GM21619 (cell line): ENCODE results near the gene CSMD2.
A peak's percentile ranks its signal among the peaks of the same experiment; 100 is the strongest.

Experiments
- ATAC-seq: cut with Tn5 transposase; IDR thresholded peaks from one replicate; pipeline ENCODE4 v1.9.1; 2021; ENCODE audit not compliant: unreplicated experiment

The CSMD2 gene

DNA sequence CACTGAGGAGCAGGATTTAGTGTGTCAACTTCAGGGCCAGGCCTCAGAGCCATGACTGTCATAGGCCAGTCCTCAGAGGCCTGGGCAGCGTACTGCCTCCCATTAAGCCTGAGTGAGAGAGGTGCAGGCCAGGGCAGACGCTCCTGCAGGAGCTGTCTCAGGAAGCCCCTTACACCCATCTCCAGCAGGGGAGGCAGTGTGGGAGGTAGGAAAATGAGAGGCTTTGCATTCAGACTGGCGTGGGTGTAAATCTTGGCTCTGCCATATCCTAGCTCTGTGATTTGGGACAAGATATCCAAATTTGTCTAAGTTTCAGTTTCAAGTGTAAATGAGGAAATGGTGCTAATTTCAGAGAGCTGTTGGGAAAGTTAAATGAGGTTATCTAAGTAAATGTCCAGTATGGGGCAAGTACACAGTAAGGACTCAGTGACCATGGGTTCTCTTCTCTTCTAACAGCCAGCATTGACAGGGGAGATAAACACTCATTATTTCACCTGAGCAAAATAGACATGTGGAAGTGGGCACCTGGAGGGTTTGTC is 508.5 kb downstream of the CSMD2 start:
- ATAC-seq: no peak

DNA sequence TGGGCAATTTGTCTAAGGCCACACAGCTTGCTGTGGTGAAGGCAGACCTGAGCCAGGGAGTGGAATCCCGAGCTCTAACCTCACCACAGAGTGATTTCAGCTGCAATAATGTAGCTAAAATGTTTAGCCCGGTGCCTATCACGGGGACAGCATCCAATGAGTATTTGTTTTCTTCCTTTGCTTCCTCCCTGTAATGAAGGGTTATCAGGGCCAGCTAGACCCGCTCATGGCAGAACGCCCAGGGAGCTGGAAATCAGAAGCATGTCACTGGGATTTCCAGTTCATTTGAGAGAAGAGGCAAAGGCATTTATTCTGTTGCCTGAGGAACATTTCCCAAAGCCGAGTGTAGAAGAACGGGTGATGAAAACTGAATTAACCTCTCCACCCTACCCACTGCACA is 509.5 kb downstream of the CSMD2 start:
- ATAC-seq: no peak

DNA sequence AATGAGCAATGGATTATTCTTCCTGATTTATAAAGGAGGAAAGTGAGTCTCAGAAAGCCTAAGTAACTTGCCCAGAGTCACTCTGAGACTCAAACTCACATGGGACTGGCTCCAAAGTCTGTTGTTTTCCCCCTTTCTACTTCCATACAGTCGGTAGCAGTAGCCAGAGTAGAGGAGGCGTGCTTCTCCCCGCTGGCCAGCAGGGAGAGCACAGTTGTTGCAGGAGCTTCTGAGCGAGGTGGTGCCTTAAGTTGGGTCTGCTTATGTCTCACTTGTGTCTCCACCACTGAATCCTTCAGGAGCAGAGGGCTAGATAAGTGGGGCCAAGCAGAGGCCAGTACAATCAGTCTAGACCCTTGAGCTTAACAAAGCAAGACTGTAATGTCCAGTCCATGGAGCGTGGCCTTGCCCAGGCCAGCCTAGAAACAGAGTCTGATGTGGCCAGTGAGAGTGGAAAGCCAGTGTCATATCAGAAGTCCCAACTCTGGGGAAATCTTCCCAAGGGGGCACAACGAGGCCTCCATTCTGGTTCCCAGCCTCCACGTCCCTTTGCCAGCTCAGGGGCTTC is 510.7 kb downstream of the CSMD2 start:
- no peak for ATAC-seq

DNA sequence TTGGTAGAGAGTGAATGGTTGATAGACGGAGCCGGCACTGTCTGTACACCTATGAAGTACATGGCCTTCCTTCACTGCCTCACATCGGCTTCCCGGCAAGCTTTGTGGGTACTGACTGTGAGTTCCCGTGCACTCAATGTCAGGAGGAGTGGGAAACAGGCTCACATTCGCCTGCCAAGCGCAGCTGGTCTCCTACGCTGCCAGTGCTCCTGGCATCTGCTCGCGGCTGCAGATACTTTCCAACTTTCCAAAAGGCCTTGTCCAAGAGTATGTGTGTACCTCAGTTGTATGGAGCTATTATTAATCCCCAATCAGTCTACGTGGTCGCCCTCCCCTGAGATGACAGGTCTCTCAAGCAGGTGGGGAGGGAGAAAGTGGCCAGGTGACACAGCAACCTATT is 511.8 kb downstream of the CSMD2 start:
- ATAC-seq: no peak

DNA sequence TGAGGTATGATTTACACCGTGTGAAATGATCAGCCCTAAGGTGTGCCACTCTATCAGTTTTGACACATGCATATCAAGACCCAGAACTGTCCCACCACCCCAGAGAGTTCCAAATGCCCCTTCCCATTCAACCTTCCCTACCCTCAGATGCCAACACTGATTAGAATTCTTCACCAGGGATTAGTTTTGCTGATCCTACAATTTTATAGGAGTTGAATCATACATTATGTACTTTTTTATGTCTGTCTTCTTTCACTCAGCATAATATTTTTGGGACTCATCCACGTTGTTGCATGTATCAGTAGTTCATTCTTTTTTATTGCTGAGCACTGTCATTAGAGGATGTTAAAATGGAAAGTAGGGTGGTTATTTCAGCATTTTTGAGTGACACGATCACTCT is 514.3 kb downstream of the CSMD2 start:
- ATAC-seq: no peak

DNA sequence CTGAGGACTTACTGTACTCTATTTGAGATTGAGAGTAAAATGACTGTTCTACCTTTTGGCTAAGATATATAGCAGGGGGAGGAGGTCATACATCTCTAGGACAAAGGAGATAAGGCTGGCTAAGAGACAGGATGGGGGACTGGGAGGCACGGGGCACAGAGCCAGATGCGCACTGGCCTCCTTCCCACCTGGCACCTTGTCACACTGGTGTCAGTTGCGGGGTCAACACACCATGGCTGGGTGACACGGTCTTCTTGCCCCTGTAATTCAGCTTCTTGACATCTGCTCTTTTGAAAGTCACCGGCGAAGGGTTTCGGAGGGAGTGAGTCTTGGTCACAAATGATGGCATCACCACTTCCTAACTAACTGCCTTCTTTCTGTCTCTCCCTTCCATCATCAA is 515.3 kb downstream of the CSMD2 start:
- no peak for ATAC-seq

DNA sequence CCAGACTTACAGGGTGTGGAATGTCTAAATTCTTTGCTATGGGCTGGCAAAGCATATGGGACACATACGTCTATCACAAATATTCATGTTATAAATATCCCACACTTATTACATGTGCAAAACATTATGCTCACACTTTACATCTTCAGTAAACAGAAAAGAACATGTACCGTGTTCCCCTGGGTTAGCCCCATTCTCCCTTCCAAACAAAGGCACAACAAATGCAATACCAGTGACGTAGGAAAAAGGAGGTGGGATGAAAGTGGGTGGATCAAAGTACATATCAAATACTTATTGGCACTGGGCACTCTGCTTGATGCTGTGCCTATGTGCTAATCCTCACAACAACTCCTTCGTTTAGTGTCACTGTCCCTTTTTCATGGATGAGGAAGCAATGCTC is 521.8 kb downstream of the CSMD2 start:
- ATAC-seq: no peak

DNA sequence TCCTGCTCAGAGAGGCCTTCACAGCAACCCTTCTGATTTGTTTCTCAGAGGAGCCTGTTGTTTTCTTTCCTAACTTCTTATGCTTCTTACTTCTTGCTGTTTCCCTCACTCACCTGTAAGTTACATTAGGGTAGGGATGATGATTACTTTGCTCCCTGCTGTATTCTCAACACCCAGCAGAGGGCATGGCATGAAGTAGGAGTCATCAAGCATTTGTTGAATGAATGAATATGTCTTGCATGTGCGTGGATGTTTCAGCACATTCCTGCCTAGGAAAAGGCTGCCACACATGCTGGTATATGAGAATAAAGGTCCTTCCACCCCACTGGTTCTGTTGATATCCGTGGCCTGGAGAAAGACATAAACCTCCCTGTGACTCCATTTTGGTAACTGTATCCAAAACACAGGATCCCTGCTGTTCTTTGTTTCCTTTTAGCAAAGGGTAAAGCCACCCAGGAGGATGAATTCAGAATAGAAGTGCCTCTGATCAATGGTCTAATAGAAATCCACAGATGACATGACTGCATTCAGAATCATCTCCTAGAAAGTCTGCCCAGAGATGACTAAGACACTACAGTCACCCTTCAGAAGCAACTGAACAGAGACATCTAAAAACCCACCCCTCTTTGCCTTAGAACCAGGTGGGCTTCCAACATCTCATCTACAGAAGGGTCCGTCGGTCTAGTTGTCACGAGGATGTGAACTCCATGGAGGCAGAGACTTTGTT is 523.8 kb downstream of the CSMD2 start:
- no peak for ATAC-seq

DNA sequence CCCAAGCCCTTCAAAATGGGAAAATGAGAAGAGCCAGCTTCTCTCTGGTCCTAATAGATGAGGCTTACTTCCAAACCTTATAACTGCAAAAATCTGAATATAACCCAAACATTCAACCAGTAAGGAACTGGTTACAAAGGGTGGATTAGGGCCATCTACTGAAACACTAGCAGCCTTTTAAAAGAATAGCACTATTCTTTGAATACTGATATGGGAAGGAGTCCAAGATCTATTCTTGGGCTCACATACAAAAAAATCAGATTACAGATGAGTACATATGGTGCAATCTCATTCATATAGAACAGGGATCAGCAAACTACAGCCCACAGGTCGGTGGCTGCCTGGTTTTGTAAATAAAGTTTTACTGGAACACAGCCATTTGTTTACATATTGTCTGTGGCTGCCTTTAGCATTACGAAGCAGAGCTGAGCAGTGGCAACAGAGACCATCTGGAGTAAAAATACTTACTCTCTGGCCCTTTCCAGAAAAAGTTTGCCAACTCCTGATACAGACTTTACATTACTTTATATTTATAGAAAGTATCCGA is 524.8 kb downstream of the CSMD2 start:
- ATAC-seq: no peak

DNA sequence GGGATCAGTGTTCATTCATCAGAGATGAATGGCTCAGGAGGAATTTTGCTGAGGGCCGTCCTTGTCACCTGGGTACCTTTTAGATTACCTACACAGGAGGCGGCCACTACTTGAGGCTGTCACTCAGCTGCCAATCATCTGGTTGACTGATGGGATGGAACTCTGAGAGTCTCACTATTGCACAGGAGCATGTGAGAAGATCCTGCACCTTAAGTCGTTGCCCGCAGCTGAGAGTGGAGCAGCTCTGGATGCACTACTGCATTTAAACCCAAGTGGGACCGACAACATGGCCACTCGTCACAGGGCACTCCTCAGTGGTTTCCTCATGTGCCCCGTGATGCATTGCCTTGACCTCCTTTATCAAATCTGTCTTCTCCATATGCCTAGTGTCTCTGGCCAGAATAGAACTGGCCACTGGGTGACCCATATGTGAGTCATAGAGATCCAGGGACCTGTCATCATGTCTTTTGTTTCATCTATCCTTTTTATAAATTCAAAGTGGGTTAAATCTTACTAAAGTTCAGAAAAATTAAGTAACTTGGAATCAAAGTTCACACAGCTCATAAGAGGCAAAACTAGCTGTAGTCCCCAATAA is 527.1 kb downstream of the CSMD2 start:
- no peak for ATAC-seq

DNA sequence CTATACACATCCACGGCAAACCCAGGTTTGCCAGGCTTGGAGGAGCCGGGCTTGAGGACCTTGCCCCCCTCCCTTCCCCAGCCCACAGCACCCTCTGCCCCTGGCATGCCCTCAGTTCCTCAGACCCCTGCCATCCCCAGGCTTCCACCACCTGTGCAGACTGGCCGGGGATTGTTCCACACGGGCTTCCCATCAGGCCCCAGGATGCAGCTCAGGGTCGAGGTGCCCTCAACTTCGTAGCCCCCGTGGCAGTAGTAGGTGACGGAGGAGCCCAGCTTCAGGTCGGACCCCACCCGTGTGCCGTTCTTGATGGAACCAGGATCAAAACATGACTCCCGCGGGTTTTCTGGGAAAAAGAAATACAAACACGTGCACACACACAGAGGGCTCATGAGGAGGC is 528.8 kb downstream of the CSMD2 start:
- ATAC-seq: no peak

DNA sequence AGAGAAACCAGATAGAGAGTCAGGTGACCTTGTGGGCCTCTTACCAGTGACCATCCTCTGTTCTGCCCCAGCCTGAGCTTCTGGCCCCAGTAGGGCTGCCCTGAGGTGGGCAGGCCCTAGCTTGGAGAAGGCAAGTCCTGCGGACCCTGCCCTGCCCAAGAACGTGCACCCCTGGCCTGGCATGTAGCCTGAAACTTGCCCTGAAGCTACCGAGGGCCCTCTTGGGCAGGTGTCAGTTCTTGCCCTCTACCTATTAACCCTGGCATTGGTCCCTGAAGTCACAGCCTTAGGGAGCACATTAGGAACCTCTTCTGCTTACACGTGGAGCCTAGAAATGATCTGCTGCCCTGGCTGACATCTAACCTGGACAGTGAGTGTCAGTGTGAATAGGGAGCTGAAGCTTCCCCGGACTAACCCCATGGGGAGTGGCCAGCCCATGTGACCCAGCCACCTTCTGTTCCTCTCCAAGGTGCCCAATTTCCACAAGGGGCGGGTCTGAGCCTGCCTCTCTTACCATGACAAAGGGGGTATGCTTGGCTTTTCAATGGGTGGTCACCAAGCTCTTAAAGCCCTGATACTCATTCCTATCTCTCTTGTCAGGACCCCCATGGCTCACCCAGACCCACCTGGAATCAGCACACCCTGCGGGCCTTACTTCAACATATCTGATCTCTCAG is 529.6 kb downstream of the CSMD2 start:
- ATAC-seq: no peak

DNA sequence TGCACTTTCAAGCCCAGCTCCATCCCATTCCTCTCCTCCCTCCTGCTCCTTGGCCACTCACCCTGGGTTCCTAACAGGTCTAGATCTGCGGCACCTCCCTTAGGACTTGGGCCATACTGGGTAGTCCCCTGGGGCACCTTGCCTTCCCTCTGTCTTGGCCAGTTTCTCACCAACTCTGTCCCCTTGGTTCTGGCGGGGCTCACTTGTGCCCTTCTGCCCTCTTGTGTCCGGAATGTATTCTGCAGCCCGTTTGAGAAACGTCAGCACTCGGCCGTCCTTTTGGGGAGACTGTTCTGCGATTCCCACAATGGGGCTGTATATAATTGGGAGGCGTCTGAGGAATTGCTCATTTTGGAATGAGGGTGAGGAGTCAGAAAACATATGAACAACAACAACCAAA is 530.2 kb downstream of the CSMD2 start:
- no peak for ATAC-seq

DNA sequence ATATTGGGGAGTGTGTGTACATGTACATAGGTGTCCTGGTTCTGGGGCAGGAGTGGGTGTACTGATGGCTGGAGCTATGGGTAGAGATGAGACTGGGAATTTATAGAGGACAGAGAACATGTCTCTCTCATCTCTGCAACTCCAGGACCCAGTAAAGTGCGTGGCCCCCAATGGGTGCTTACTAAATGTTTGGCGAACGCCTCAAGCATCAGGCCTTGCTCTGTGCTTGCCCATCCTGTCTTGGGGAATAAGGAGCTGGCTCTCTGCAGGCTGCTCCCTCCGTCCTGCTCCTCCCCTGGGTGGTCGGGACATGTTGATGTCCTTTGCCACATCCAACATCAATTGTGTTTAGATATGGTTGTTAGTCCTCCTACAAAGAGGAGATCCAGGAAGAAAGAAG is 530.9 kb downstream of the CSMD2 start:
- no peak for ATAC-seq

DNA sequence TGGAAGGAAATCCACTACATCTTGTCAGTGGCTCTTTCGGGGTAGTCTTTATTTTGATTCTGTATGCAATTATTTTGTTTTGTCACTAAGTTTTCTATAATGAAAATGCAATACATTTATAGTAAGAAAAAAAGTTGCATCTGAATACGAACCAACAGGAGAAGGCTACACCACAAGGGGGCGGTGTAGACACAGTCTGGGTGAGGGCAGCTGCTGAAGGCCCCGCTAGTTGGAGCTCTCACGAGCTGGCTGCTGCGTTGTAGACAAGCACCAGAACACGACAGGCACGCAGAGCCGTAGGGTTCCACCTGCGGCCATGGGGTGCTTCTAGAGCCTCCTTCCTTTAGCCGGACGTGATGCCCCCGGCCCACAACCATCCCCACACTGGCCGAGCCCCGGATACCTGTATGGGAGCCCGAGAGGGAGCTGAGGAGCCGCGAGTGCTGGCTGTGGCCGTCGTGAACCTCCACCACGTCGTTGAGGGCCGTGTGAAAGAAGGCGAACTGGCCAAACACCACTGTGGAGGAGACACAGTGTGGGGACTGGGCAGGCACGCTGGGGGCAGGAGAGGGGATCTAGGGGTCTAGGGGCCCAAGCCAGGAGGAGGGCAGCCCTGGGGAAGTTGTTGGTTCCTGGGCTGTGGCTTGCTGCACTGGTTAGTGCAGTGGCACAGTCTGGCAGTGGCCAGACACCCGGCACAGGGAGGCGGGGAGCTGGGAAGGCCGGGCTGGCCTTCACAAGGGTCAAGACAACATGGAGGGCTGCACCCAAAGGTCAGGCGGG is 531.8 kb downstream of the CSMD2 start:
- peak; percentile 77 for ATAC-seq

DNA sequence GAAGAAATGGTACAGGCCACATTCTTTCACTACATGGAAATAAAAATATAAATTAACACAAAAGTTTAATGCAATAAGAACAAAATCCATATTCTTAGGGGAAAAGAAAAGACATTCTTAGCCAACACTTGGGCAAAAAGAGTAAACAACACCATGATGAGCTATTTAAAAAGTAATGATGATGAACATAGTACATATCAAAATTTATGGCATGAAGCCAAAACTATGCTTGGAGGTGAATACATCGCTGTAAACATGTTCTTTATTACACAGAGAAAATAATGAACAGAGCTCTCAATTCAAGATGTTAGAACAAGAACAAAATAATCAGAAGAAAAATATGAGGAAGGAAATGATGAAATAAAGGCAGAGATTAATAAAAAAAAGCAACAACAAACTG is 534.3 kb downstream of the CSMD2 start:
- no peak for ATAC-seq

DNA sequence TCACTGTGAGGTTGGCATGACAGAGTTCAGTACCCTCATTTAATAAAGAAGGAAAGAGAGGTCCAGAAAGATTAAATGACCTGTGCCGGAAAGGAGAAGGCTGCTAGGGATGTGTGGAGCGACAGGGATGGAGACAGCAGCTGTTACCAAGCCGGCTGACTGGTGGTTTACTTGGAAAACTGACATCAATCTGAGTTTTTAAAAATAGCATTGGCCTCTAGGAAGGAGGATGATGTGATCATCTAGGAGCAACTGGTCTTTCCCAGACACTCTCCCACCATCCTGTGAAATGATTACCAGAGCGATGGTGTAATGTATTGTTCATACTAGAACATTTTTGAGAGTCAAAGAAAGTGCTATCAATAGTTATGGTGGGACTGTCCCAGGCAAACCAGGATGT is 538.2 kb downstream of the CSMD2 start:
- ATAC-seq: no peak

DNA sequence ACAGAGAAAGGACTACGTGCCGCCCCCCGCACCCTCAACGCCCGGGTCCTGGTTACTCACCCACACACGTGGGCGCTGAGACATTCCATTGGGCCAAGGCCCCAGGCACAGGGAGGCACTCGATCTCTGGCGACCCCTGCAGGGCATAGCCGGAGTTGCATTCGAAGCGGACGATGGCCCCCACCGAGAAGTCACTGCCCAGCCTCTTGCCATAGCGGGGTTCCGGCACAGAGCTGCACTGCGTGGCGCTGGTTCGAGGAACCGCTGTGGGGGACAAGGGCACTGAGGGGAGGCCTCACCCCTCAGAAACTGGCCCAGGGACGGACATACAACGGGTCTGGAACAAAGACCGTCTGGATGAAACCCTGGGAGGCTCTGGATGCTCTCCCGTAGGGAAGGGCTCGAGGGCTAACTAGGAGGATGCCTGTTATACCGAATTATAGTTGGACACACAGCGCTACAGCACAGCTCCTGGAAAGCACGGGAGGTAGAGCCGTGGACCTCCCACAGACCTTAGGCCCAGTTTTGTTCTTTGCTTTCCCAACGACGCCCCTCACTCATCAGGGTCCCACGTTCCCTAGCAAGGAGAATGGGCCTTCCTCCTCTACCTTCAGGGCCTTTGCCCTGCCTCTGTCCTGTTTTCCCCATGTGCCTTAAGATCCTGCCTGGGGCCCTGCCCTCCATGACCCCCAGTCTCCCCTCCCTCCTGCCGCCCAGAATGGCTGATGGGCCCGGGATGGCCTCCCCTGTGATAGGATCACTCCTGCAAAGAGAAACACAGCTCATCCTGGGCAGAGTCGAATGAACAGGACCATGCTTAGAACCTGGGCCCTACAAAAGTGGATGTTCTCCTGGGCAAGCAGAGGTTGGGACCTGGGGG is 539.8 kb downstream of the CSMD2 start:
- no peak for ATAC-seq

DNA sequence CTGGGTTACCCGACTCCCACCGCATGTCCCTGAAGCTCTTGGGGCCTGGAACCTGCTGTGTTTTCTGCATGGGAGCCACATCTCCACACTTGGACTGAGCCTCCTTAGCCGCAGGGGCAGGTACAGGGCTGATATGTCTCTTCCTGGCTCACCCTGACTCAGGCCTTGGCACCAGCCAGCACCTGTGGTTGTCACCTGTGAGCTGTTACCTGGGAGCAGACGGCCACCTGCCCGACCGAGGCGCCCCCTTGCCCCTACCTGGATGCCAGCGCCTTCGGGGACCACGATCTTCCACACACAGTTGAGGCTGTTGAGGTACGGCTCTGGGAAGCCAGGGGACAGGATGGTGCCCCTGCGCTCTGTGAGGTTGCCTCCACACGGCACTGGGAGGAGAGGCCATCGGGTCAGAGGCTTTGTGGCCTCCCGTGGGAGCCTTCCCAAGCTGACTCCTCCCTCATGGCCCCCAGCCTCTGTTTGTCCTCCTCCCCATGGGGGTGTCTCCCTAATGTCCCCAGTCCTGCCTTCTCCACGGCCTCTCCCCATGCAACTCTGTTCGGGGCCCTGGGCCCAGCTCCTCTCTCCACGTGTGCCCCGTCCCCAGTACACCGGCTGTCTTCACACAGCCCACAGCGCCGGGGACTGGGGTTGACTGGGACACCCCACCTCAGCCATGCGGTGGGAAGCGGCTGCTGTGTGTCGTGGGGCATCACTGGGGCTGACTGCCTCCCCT is 540.6 kb downstream of the CSMD2 start:
- no peak for ATAC-seq
